ENCODE data around the gene MAPK1. TPM values are rescaled to one million over a fixed set of nuclear protein-coding genes. Genes with fewer than 3 reads are reported as not detected.
A peak's percentile ranks its signal among the peaks of the same experiment; 100 is the strongest.

MAPK1 gene
- total and polyA plus RNA-seq, 12 donors: 8.3 to 124 (median 101) TPM

- 8 to 9% methylated on average over 44 to 65 of the region's 65 CpGs for WGBS, 2 donors
- DNase-seq: no peak
- peak overlapping the region in 6 of 10 donors; percentile 19 to 59 (median 56) for H3K27ac ChIP-seq
- intact Hi-C loops (cut with DNase I): loop anchor here in 3 of 10 donors (5.0 to 10.0 kb wide), 2 partner anchors 79 to 131 kb away; partner anchors contain the start of gene MAPK1 (in 3 of the 3)
- peaks cover 5 to 20% (median 13%) of the 10 kb centered on the region in 9 donors for H3K4me1 ChIP-seq
- no peaks in the 10 kb centered on the region for H3K9me3 ChIP-seq
- H3K36me3 ChIP-seq: no peaks in the 10 kb centered on the region
- peak overlapping the region in 9 of 10 donors; percentile 47 to 80 (median 64) for H3K4me3 ChIP-seq
- peak in 3 of 8 donors; percentile 3 to 68 (median 23) for ATAC-seq
- no peak for TF ChIP-seq CTCF (IDR thresholded peaks at IDR 0.05)
- no peaks in the 10 kb centered on the region for H3K27me3 ChIP-seq
These were observed 131.3 kb downstream of the MAPK1 start for GRCh38 chr22:21736084-21736642.

GRCh38 chr22:21735200-21736083 is 132.0 kb downstream of the MAPK1 start, which contains the start of gene YPEL1:
TSS of gene YPEL1 (minus strand) at chr22:21735794. CDS start at chr22:21710744, 25,050 bp downstream.
- Histone ChIP-seq H3K4me1 (peaks cover 5 to 20% (median 13%) of the 10 kb centered on the region in 9 donors), H3K9me3 (no peaks in the 10 kb centered on the region), H3K27me3 (no peaks in the 10 kb centered on the region), H3K4me3 (peak within 1 kb of the TSS; percentile 29 to 80 (median 65)), H3K36me3 (no peaks in the 10 kb centered on the region), H3K27ac (peak within 1 kb of the TSS in 9 of 10 donors; percentile 64 to 86 (median 78))
- DNase-seq (peak; percentile 95 to 98), ATAC-seq (peak; percentile 97 to 99 (median 98))
- no peak for TF ChIP-seq CTCF (IDR thresholded peaks at IDR 0.05)
- WGBS, 2 donors: 0 to 1% methylated on average over 79 to 102 of the region's 102 CpGs
- intact Hi-C loops (cut with DNase I): loop anchor here in 3 of 10 donors (5.0 to 10.0 kb wide), 2 partner anchors 79 to 132 kb away; partner anchors contain the start of gene MAPK1 (in 3 of the 3)

GRCh38 chr22:21734540-21735199 is 132.8 kb downstream of the MAPK1 start:
- ATAC-seq: no peak
- Histone ChIP-seq H3K27ac (peak overlapping the region in 8 of 10 donors; percentile 64 to 86 (median 76)), H3K36me3 (no peaks in the 10 kb centered on the region), H3K4me1 (peaks cover 5 to 20% (median 13%) of the 10 kb centered on the region in 9 donors), H3K27me3 (no peaks in the 10 kb centered on the region), H3K4me3 (peak overlapping the region; percentile 29 to 80 (median 65)), H3K9me3 (no peaks in the 10 kb centered on the region)
- no peak for TF ChIP-seq CTCF (IDR thresholded peaks at IDR 0.05)
- intact Hi-C loops (cut with DNase I): loop anchor here in 3 of 10 donors (5.0 to 10.0 kb wide), 2 partner anchors 80 to 133 kb away; partner anchors contain the start of gene MAPK1 (in 3 of the 3)
- 15 to 17% methylated on average over 8 of the region's 8 CpGs for WGBS, 2 donors
- no peak for DNase-seq

Data from heart right ventricle (tissue), 16 donors.